Spleen (tissue), 7 donors: ENCODE results near the gene SLC2A10.
"Not testable (repeated sequence)": the region's sequence is repeated elsewhere in the genome, so short reads cannot be mapped to it uniquely, and the experiment has no call there.

ENCODE experiments used
- CTCF ChIP-seq, 11 experiments: fragments of 200-600 bp in 7 of 11; fragments of 450-650 bp in 4 of 11; sonication (generic) in 4 of 11; IDR thresholded peaks in 8 of 11; conservative IDR thresholded peaks in 3 of 11; 1 replicate in 7 of 11; 2 replicates in 4 of 11; pipeline versions ENCODE4 v1.4.0 to v1.8.0; 2016 to 2021; ENCODE audit warnings: antibody characterized with exemption in 11 of 11, inconsistent platforms in 4 of 11, mild to moderate bottlenecking in 1 of 11
- POLR2A ChIP-seq, 3 donors: fragments of 450-650 bp; IDR thresholded peaks; one replicate each; pipeline ENCODE4 v1.5.1; 2017; ENCODE audit warnings: antibody characterized with exemption in 3 of 3, mild to moderate bottlenecking in 1 of 3
- donor health status: DM: no; HTN: no; CAD: no; lungs with moderate emphysema.
- donor health status: DM: no; HTN: no; CAD: no.
- donor health status: DM: no; HTN: no; CAD: no.

- TF ChIP-seq CTCF (IDR thresholded peaks at IDR 0.05 in 8 of 11, conservative IDR thresholded peaks at IDR 0.05 in 3 of 11); POLR2A (IDR thresholded peaks at IDR 0.05): not testable (repeated sequence)
Measured at GRCh38 chr20:46676649-46677316, 32.7 kb upstream of the SLC2A10 start.
